HK-2 (cell line): ENCODE measurements around the gene WDR37.
"Not testable (repeated sequence)": the region's sequence is repeated elsewhere in the genome, so short reads cannot be mapped to it uniquely, and the experiment has no call there.

Experiments
- DNase-seq: peaks from one replicate; pipeline ENCODE4 v3.0.0-alpha.2; 2018; ENCODE audit not compliant: unreplicated experiment

Gene WDR37

GRCh38 chr10:1104971-1105370, 48.8 kb downstream of the WDR37 start:
- DNase-seq = no peak

- DNase-seq = no peak
These were observed 50.8 kb downstream of the WDR37 start for GRCh38 chr10:1107004-1107403.

- no peak for DNase-seq
These were observed 51.5 kb downstream of the WDR37 start for GRCh38 chr10:1107679-1108078.

DNA sequence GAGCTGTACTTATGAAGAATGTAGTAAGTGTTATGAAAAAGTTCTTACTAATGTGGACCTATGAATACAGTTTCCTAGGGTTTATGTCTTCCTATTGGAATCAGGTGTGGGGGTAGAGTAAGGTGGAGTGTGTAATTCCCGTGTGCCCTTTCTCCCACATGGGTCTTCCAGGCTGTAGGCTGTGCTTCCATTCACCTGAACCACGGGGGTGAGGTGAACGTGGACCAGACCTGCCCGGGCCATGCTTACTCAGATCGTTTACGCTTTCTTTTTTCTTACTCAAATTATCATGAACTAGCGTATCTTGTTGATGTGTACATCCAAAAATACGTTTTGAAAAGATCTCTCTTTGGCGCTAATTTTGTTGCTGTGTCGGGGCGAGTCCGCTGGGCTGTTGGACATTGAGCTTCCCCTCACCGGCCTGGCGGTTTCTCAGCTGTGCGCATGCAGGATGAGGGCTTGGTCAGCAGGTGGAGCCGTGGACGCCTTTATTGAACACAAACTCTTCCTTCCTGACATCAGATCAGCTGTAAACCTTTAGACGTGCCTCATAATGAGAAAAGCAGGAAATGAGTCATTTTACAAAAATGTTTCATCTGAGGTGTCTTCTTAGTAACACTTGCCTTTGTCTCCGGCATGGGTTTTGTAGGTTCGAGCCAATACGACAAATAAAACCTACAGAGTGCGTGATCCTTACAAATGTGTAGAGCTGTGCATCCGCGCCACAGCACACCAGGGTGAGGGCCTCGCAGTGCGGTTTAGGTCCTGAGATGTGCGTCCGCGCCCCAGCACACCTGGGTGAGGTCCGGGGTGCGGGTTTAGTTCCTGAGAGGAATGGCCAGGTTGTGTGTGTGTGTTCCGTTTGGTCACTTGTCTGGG, 53.8 kb downstream of the WDR37 start:
- peak; percentile 63 for DNase-seq

- no peak for DNase-seq
These were observed 54.5 kb downstream of the WDR37 start for GRCh38 chr10:1110674-1111119.

GRCh38 chr10:1114315-1114714, 58.1 kb downstream of the WDR37 start:
- DNase-seq = no peak

DNA sequence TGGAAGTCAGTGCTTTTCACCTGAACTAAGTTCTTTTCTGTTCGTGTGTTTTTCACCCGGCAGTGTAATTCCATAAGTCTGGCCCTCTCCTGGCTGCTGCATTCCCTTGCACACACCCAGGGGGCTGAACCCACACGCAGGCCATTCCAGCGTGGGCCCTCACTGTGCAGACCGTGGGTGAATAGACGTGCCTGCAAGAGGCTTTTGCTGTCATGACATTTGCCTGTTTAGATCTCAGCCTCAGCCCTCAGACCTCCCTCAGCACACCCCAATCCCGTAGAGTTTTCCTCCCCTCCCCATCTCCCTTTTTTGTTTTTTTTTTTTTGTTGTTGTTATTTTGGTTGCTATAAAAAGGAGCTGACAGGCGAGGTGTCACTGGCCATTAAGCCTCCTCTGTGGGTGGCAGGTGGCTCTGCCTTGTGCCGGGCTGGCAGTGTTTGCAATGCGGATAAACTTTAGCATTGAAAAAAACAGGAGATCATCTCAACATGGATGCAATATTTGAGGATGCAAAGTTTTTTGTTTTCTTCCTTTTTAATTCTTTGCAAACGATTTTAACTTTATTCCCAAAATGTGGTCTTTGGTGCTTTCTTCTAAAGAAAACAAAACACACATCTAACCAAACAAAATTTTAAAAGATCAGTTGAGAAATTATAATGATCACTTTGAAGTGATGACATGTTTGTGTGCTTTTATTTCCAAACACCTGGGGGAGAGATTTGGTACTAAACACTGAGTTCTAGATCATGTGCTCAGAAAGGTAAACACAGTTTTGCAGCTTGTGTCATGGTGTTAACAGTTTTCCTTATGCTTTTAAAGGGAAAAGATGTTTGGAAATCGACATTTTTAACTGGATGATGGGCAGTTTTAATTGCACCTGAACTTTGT, 58.8 kb downstream of the WDR37 start:
- DNase-seq = no peak

GRCh38 chr10:1115607-1115955, 59.4 kb downstream of the WDR37 start:
- no peak for DNase-seq

DNA sequence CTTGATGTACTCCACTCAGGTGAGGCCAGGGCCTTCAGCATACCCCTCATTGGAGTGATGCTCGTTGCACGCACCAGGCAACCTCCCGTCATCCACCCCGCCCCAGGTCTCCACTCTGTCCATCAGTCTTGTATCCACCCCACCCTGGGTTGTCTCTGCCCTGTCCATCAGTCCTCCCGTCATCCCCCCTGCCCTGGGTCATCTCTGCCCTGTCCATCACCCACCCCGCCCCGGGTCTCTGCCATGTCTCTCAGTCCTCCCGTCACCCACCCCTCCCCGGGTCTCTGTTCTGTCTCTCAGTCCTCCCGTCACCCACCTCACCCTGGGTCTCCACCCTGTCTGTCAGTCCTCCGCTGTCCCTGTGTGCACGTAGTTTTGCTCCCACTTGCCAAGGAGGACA, 59.9 kb downstream of the WDR37 start:
- no peak for DNase-seq

GRCh38 chr10:1116696-1117280, 60.6 kb downstream of the WDR37 start:
- DNase-seq = no peak

- no peak for DNase-seq
These were observed 61.5 kb downstream of the WDR37 start for GRCh38 chr10:1117651-1118050.

DNA sequence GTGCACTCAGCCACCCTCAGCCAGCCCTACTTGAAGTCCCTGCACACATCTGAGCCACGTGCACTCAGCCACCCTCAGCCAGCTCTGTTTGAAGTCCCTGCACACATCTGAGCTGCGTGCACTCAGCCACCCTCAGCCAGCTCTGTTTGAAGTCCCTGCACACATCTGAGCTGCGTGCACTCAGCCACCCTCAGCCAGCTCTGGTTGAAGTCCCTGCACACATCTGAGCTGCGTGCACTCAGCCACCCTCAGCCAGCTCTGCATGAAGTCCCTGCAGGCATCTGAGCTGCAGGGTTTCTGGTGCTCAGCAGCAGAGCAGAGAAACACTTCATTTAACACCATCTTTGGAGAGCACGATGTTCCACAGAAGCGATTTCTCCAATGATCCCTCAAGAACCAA, 62.1 kb downstream of the WDR37 start:
- not testable (repeated sequence) for DNase-seq

DNA sequence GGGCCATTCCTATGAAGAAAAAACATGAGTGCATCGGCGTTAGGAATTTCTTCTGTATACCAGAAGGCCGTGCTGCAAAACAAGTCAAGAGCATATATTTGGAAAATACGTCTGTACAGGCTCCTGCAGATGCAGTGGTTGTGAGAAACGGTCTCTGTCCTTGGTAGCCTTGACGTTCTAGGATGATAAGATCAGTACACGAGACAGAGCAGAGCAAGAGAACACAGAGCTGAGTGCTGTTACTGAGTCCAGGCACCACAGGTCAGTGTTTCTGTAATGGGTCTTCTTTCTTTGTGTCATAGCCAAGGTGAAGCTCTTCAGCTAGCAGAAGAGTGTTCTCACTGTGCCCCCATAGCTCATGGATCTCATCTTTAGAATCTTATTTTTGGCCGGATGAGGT, 62.8 kb downstream of the WDR37 start:
- DNase-seq = no peak

- no peak for DNase-seq
These were observed 63.3 kb downstream of the WDR37 start for GRCh38 chr10:1119501-1119900.

DNA sequence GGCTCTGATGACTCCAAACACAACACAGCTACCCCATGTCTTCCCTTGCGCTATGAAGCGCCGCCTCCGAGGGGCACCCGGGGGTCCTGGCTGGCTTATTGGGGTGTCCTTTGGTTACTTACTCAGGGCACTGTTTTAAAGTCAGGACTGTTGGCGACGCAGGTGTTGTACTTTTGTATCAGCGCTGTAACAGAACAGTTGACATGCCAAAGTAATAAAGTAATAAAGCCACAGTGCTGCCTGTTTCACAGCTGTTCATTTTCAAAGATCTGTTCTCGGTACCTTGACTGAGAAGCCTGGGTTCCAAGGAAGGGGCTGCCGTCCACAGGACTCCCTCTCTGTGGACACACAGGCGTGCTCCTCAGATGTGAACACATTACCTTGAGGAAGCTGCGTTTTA, 64.1 kb downstream of the WDR37 start:
- DNase-seq = no peak

GRCh38 chr10:1120801-1121211, 64.6 kb downstream of the WDR37 start:
- DNase-seq = no peak

- no peak for DNase-seq
These were observed 65.2 kb downstream of the WDR37 start for GRCh38 chr10:1121271-1121970.

DNA sequence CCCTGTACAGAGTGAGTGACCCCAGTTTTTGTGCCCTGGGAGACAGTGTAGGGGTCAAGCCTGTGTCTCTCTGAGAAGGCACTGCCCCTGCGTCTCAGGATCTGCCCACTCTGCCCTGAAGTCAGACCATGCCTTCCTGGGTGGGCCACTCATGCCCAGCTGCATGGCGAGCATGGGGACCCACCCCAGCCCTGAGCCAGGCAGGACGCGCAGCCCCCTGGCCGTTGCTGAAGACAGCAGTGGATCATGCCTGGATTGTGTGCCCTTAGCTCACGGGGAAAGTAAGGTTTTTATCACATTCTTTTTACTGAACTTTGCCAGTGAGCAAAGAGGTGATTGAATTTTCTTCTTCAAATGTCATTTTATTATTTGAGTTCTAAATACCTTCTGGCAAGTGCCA, 66.2 kb downstream of the WDR37 start:
- DNase-seq = no peak

DNA sequence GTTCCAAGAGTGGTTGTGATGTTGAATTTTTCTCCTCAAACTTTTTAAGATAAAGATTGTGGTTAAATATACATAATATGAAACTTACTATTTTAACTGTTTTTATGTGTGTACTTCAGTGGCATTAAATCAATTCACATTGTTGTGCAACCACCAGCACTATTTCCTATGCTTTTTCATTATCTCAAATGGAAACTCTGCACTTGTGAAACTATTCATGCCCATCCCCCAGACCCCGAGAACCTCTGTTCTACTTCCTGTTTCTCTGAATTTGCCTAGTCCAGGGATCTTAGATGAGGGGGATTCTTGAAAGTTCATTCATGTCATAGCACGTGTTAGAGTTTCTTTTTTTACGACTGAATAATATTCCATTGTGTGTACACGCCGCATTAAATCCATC, 67.0 kb downstream of the WDR37 start:
- DNase-seq = no peak

DNA sequence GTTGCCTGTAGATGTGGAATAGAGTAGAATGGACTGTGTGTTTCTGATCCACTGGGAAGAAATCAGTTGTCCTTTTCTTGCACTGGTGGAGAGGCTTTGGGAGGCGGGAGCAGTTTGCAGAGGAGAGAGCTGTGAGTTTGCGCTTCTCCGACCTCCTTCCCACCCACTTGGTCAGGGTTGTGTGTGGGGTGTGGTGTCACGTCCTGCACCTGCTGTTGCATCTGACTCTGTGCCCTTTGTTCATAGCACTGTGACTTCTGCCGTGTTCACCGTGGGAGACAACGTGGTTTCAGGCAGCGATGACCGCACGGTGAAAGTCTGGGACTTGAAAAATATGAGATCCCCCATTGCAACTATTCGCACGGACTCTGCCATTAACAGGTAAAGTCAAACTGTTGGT, 67.8 kb downstream of the WDR37 start:
- DNase-seq = no peak

- DNase-seq = no peak
These were observed 68.6 kb downstream of the WDR37 start for GRCh38 chr10:1124796-1125195.

DNA sequence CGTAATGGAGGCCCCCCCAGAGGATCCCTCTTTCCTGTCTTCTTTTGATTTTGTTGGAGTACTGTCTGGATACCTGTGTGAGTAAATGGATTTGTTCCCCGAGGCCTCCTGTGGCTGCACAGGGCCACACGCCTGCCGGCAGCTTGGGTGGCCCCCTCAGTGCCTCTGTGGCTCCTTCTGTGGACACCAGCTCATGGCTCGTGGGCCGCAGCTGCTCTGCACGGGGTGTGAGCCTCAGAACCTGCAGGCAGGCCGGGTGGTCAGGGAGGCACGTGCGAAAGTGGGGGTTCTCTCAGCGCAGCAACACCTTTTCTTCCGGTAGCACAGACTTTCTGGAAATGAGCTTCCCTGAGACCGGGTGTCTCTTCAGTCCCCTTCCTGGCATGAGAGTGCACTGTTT, 70.3 kb downstream of the WDR37 start:
- no peak for DNase-seq
